NB4 (cell line): ENCODE measurements around the gene ALDH1L2.

Experiments
- CTCF ChIP-seq: IDR thresholded peaks from one replicate; pipeline ENCODE4 v1.5.1; 2012; ENCODE audit warnings: low read depth, low read length
- MAX ChIP-seq: IDR thresholded peaks from 2 replicates; pipeline ENCODE4 v1.6.1; 2011; ENCODE audit warnings: low read depth, low read length
- POLR2A ChIP-seq: IDR thresholded peaks from 2 replicates; pipeline ENCODE4 v1.6.1; 2011; ENCODE audit warnings: mild to moderate bottlenecking; ENCODE audit not compliant: insufficient read length; ENCODE audit errors: extremely low read depth

- no peak for TF ChIP-seq CTCF
- no peak for TF ChIP-seq POLR2A
- TF ChIP-seq MAX = no peak
These were observed 14.1 kb downstream of the ALDH1L2 start for GRCh38 chr12:105069936-105070702.
